ENCODE results near the gene TRAPPC10. TPM values are rescaled to one million over a fixed set of nuclear protein-coding genes. Genes with fewer than 3 reads are reported as not detected.

Gene TRAPPC10
- polyA plus RNA-seq, 1 donor = 12.2 TPM

GRCh38 chr21:43981871-43982210 is 30.3 kb upstream of the TRAPPC10 start:
- no peak for DNase-seq (ENCODE audit: low read depth)

GRCh38 chr21:43982489-43983078 is 29.5 kb upstream of the TRAPPC10 start:
- no peak for DNase-seq (ENCODE audit: low read depth)

DNA sequence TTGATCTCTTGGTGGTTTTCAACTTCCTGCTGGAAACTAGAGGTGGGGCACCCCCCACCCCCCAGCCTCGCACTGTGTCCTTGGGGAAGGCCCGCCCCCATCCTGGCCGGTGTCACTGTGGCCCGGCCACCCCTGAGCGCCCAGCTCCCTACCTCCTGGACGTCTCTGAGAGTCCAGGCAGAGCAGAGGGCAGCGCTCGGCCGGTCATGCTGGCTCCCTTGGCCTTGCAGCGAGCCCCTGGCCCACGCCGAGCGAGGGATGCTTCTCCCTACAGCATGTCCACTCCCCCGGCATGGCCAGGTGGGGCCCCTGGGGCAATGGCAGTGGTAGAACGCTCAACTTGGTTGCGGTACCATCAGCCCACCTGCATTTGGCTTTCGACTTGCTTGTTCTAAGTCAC is 28.7 kb upstream of the TRAPPC10 start:
- no peak for DNase-seq (ENCODE audit: low read depth)

DNA sequence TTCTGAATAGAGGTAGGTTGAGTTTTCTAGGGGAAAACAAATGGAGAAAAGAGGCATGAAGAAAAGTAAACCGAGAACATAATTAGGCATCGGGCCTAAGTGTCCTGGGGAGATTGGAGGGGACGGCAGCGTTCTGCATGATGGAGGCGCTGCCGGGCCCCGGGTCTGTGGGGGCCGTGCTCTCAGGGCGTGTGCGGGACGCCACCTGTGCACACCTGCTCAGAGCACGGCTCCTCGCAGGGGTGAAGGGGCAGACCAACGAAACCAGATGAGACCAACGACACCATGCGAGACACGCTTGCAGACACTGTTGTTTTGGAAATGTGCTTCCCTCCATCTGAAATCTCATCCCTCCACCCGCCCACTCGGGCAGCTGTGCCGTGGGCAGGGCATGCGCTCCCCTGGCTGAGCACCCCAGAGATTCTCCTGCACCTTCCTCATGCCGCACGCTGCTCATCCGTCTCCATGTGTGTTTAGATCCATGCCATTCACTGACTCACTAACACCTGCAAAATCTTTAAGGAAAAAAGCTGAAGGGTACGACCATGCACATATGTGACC is 28.2 kb upstream of the TRAPPC10 start:
- no peak for DNase-seq (ENCODE audit: low read depth)

- no peak for DNase-seq (ENCODE audit: low read depth)
These were observed 27.0 kb upstream of the TRAPPC10 start for GRCh38 chr21:43984905-43985689.

DNA sequence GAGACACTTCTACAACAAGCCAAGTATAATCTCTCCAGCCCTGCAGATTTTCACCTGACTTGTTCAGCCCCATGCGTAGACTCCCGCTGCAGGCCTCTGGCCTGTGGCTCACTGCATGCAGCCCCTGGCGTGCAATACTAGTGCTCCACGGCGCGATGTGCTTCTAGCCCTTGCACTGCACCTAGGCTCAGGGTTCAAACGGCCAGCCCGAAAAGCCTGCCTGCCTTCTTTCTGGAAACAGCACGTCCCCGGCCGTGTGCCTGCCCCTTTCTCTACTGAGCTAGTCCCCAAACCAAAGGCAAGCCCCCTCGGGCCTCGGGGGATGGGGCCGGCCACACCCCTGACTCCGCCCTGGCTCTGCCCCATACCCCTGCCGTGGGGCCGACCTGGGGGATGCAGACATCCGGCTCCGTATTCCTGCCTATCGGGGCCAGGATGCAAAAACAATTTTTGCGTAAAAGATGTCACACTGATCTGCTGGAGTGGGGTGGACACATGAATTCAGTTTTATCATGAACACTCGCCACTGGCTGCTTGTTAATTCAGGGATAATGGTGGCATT is 26.3 kb upstream of the TRAPPC10 start:
- DNase-seq (ENCODE audit: low read depth) = no peak

DNA sequence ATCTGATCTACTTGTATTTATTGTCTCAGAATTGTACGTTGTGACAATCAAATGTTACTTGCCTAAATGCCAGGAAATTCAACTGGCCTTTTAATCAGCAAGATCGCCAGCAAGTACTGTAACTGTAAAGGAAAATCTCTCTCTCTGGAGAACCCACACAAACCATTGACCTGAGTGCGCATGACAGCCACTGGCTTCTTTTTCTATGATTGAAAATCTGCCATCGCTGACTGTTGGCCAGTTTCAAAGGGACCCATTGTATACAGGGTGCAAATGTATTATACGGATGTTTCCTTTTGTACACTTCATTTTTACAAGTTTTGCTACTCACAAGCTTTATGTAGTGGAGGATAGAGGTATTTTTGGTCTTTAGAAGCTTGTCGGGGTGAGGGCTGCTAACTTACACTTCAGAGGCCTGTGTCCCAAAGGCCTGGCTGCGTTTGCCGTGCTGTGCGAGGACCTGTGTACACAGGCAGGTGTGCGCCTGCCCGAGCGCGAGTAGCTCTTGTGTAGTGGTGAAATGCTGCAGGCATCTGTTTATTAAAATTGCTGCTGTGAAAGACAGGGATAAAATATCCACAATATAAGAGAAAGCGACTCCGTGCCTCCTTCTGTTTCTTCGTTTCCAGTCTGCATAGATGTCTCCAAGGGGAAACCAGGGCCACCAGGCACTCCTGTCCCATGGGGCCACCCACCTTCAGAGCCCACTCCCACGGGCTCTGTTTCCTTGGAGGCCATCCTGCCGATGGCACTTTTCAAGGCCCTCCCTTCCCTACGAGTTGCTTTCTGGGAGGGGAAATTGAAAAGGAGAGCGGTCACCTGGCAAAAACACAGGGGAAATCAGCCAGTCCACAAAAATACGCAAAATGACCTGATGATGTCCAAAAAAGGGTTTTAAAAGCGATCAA is 25.3 kb upstream of the TRAPPC10 start:
- no peak for DNase-seq (ENCODE audit: low read depth)

DNA sequence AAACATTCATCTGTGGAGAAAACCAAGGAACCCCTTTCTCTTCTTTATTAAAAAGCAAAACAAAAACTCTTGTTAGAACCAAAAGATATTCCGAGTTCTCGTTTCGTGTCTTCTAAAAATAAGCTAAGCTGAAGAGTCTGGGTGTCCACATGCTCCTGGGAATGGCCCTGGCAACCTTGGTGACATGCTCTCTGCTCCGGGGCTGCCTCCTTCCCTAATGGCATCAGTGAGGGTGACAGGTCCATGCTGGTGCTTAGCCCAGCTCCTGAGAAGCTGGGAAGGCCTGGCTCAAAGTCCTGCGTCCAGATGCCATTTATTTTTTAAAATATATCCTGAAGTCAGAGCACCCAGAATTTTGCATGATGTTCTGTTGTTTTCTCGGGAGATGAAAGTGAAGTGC is 24.6 kb upstream of the TRAPPC10 start:
- DNase-seq (ENCODE audit: low read depth) = no peak

- DNase-seq (ENCODE audit: low read depth) = no peak
These were observed 24.1 kb upstream of the TRAPPC10 start for GRCh38 chr21:43988016-43988415.

DNA sequence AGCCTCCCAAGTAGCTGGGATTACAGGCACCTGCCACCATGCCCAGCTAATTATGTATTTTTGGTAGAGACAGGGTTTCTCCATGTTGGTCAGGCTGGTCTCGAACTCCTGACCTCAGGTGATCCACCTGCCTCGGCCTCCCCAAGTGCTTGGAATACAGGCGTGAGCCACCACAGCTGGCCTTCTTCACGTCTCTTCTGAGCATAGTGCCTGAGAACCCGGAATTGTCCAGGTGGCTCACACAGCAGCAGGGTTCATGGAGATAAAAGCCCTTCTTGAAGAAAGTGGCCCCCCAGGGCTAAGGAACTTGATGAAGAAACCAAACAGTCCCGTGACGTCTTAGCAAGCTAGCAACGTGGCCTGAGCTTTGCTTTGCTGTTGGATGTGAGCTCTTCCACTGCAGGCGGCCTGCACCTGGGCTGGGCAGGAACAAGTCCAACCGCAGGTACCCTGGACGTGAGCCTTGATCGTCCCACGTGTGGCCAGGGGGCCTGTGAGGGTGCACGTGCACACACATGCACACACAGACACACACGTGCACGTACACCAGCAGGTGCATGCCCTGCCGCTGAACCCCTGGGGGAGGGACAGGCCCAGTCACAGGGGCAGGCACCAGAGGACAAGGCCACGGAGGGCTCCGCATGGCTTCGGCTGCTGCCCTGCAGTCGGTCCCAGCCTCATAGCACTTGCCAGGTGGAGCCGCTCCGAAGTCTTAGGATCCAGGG is 23.4 kb upstream of the TRAPPC10 start:
- DNase-seq (ENCODE audit: low read depth) = no peak

DNA sequence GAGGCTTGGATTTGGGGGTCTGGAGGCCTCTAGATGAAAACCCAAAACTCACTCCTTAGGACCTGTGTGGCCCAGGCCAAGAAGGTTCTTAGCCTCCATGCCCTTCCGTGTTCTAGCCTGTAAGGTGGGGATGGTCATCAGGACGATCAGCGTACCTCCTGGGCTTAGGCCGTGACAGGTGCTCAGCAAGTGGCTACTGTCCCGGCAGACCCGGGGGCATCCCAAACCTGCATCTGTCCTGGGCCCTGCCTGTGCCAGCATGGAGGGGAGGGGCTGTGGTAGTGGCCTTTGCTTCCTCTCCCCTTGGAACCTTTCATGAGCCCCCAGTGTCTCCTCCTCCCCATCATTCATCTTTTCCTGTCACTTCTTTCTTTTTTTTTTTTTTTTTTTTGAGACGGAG is 22.7 kb upstream of the TRAPPC10 start:
- no peak for DNase-seq (ENCODE audit: low read depth)

GRCh38 chr21:43991447-43991991 is 20.6 kb upstream of the TRAPPC10 start:
- DNase-seq (ENCODE audit: low read depth) = no peak

DNA sequence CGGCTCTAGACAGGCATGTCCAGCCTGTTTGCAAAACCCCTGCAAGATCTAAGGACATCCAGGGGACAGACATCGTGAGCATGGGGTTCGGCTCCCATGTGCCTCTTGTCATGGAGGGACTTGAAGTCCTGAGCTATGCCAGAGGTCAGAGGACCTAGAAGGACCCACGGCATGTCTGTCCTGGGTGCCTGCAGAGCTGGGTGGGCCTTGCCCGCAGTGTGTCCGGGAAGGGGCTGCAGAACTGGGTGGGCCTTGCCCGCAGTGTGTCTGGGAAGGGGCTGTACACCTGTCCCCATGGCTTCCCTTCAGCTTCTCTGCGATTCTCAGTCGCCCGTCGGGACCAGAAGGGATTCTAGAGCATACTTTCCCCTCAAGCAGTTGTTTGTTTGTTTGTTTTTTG is 20.0 kb upstream of the TRAPPC10 start:
- no peak for DNase-seq (ENCODE audit: low read depth)

DNA sequence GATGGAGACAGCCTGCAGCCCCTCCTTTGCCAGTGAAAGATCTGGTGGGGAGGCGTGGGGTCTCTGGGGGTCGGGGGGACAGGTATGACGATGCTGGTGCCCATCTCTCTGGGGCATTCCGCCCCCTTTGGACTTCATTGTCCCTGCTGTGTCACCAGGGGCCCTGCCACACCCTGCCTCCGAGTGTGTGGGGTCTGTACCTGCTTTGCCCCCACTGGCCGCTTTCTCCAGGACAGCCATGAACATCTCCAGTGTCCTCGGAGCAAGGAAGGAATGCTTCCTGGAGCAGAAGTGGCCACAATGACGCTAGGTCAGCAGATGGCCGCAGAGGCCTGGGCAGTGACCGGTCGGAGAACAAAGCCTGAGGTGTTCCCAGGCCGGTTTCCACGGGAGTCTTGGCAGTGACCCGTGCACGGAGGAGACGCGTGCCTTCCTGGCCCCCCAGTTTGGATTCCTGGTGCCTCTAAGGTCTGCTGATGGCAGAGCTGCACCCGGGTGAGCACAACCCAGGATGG is 18.6 kb upstream of the TRAPPC10 start:
- DNase-seq (ENCODE audit: low read depth) = no peak

GRCh38 chr21:43994085-43994484 is 18.0 kb upstream of the TRAPPC10 start:
- DNase-seq (ENCODE audit: low read depth) = no peak

GRCh38 chr21:43994646-43995045 is 17.5 kb upstream of the TRAPPC10 start:
- no peak for DNase-seq (ENCODE audit: low read depth)

GRCh38 chr21:43995521-43996105 is 16.5 kb upstream of the TRAPPC10 start:
- DNase-seq (ENCODE audit: low read depth) = no peak

DNA sequence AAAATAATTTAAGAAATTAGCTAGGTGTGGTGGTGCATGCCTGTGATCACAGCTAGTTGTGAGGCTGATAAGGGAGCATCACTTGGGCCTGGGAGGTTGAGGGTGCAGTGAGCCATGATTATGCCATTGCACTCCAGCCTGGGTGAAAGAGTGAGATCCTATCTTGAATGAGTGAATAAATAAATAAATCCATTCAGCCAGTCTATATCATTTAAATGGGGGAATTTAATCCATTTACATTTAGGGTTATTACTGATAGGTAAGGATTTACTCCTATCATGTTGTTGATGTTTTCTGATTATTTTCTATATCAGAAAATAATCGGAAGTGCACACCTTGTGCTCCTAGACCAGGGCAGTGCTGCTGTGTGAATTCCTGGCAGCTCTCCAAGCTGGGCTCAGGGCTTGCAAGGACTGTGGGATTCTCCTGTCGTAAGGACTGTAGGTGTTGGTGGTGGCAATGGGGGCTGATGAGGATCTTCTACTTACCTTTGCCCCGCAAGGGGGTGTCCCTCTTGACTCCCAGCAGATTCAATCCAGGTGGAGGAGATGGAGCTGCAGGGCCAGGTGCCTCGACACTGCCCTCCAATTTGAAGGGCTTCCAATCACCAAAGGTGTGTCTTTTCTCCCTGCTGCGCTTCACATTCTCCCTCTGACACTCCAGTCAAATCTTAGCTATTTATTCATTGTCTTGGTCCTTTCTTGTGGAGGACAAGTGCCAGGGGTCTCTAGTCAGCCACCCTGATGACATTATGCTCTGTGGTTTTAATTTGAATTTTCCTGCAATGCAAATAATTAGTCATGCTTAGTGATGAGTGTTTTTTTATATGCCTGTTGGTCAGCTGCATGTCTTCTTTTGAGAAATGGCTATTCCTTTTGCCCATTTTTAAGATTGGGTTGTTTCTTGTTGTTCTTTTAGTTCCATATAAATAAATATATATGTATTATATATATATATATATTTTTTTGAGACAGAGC is 14.1 kb upstream of the TRAPPC10 start:
- no peak for DNase-seq (ENCODE audit: low read depth)

DNA sequence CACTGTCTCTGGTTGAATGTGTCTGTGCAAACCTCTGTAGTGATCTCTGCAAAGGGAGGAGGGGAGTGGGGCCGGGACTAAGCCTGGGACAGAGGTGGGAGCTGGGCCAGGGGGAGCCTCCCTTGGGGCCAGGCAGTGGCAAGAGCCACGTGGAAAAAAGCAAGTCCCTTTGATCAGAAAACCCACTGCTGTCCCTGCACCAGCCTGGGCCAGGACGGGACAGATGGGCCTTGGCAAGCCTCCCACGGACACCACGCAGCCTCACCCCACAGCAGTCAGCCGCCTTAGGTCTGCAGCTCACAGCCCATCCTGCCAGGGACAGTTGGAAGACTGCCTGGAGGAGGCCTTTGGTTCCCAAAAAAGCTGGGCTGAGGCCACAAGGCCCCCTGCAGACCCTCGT is 11.7 kb upstream of the TRAPPC10 start:
- no peak for DNase-seq (ENCODE audit: low read depth)

Data from forelimb muscle (tissue), 1 donor.